Measurements from ENCODE around the gene UACA. TPM values are rescaled to one million over a fixed set of nuclear protein-coding genes. Genes with fewer than 3 reads are reported as not detected.
"Not testable (repeated sequence)": the region's sequence is repeated elsewhere in the genome, so short reads cannot be mapped to it uniquely, and the experiment has no call there.

UACA gene
- total RNA-seq, 2 experiments from 2014 or later, result 0.61 to 1.0 TPM

DNA sequence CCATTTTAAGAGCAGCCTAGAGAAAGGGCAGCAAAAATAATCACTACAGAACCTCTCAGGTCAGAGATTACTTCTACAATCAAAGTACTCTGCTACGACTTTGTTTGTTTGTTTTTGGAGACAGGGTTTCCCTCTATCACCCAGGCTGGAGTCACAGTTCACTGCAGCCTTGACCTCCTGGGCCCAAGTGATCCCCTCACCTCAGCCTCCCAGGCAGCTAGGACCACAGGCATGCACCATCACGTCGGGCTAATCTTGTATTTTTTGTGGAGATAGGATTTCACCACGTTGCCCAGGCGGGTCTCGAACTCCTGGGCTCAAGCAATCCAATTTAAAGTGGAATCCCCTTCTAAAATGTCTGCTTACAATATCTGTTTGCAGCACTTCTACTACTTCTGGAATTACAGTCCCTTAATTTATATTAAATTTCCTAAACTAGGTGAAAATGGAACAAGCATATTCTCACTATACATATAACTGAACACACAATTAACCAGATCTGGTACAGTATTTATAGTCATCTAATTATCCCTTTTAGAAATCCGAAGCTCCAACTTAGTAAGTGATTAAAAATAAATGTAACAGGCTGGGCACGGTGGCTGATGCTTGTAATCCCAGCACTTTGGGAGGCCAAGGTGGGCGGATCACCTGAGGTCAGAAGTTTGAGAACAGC, 4.4 kb downstream of the UACA start:
- CTCF ChIA-PET, result no interaction called here
- H3K36me3 Mint-ChIP-seq, result peaks cover 3% of the 10 kb centered on the region
- ATAC-seq (no peak), DNase-seq (no peak)
- peaks cover 59% of the 10 kb centered on the region for H3K27me3 Mint-ChIP-seq
- no peak overlapping the region for H3K27ac Mint-ChIP-seq
- H3K4me1 Mint-ChIP-seq, result peaks cover 7% of the 10 kb centered on the region
- no peak overlapping the region for H3K4me3 Mint-ChIP-seq
- H3K9me3 Mint-ChIP-seq (ENCODE audit: low read depth), result no peaks in the 10 kb centered on the region

GRCh38 chr15:70757627-70758026, 5.7 kb downstream of the UACA start:
- ATAC-seq, result no peak
- CTCF ChIA-PET, result no interaction called here
- no peak overlapping the region for H3K4me3 Mint-ChIP-seq
- DNase-seq, result no peak
- no peaks in the 10 kb centered on the region for H3K36me3 Mint-ChIP-seq
- H3K27me3 Mint-ChIP-seq, result peaks cover 57% of the 10 kb centered on the region
- H3K27ac Mint-ChIP-seq, result no peak overlapping the region
- H3K9me3 Mint-ChIP-seq (ENCODE audit: low read depth), result no peaks in the 10 kb centered on the region
- peaks cover 4% of the 10 kb centered on the region for H3K4me1 Mint-ChIP-seq

GRCh38 chr15:70754862-70755261, 8.5 kb downstream of the UACA start:
- CTCF ChIA-PET, result interaction anchor here (0.6 kb wide), 1 partner anchor 1278 kb away, joined by 4 read pairs; no protein-coding TSS in a partner anchor
- Mint-ChIP-seq H3K4me1 (peaks cover 2% of the 10 kb centered on the region), H3K9me3 (ENCODE audit: low read depth) (no peaks in the 10 kb centered on the region), H3K27me3 (peaks cover 42% of the 10 kb centered on the region), H3K36me3 (no peaks in the 10 kb centered on the region), H3K27ac (no peak overlapping the region), H3K4me3 (no peak overlapping the region)
- ATAC-seq, result no peak
- no peak for DNase-seq

GRCh38 chr15:70753101-70753829, 10.1 kb downstream of the UACA start:
- H3K27me3 Mint-ChIP-seq, result peaks cover 29% of the 10 kb centered on the region
- H3K27ac Mint-ChIP-seq, result no peak overlapping the region
- H3K4me1 Mint-ChIP-seq, result peaks cover 2% of the 10 kb centered on the region
- CTCF ChIA-PET, result interaction anchor here (0.8 kb wide), 1 partner anchor 86 kb away, joined by 3 read pairs; no protein-coding TSS in a partner anchor
- H3K36me3 Mint-ChIP-seq, result no peaks in the 10 kb centered on the region
- H3K4me3 Mint-ChIP-seq, result no peak overlapping the region
- DNase-seq, result no peak
- no peak for ATAC-seq
- no peaks in the 10 kb centered on the region for H3K9me3 Mint-ChIP-seq (ENCODE audit: low read depth)

- CTCF ChIA-PET, result interaction anchor here (0.8 kb wide), 1 partner anchor 85 kb away, joined by 3 read pairs; no protein-coding TSS in a partner anchor
- Mint-ChIP-seq H3K27me3 (peaks cover 18% of the 10 kb centered on the region), H3K36me3 (no peaks in the 10 kb centered on the region), H3K27ac (no peak overlapping the region), H3K4me3 (no peak overlapping the region), H3K9me3 (ENCODE audit: low read depth) (no peaks in the 10 kb centered on the region), H3K4me1 (peaks cover 2% of the 10 kb centered on the region)
- DNase-seq (no peak), ATAC-seq (no peak)
Measured at GRCh38 chr15:70752193-70752635, 11.1 kb downstream of the UACA start.

- no peak for ATAC-seq
- Mint-ChIP-seq H3K4me1 (peaks cover 2% of the 10 kb centered on the region), H3K27ac (no peak overlapping the region), H3K9me3 (ENCODE audit: low read depth) (no peaks in the 10 kb centered on the region), H3K27me3 (peaks cover 25% of the 10 kb centered on the region), H3K4me3 (no peak overlapping the region), H3K36me3 (no peaks in the 10 kb centered on the region)
- no peak for DNase-seq
- CTCF ChIA-PET, result interaction anchor here (1.4 kb wide), 1 partner anchor 28 kb away, joined by 3 read pairs; no protein-coding TSS in a partner anchor
Measured at GRCh38 chr15:70750203-70750869, 13.0 kb downstream of the UACA start.

- CTCF ChIA-PET, result interaction anchor here (0.9 to 1.8 kb wide), 2 partner anchors 26 to 63 kb away, joined by 4 to 6 read pairs; no protein-coding TSS in a partner anchor
- H3K4me1 Mint-ChIP-seq, result peaks cover 2% of the 10 kb centered on the region
- H3K4me3 Mint-ChIP-seq, result no peak overlapping the region
- no peak for ATAC-seq
- H3K27me3 Mint-ChIP-seq, result peaks cover 27% of the 10 kb centered on the region
- DNase-seq, result no peak
- H3K36me3 Mint-ChIP-seq, result no peaks in the 10 kb centered on the region
- H3K27ac Mint-ChIP-seq, result no peak overlapping the region
- H3K9me3 Mint-ChIP-seq (ENCODE audit: low read depth), result no peaks in the 10 kb centered on the region
Measured at GRCh38 chr15:70748281-70748747, 15.0 kb downstream of the UACA start.

GRCh38 chr15:70746598-70746997, 16.8 kb downstream of the UACA start:
- H3K4me1 Mint-ChIP-seq; H3K27ac Mint-ChIP-seq; ATAC-seq; H3K4me3 Mint-ChIP-seq; H3K36me3 Mint-ChIP-seq; H3K9me3 Mint-ChIP-seq (ENCODE audit: low read depth); DNase-seq; CTCF ChIA-PET: not testable (repeated sequence)
- peaks cover 30% of the 10 kb centered on the region for H3K27me3 Mint-ChIP-seq

DNA sequence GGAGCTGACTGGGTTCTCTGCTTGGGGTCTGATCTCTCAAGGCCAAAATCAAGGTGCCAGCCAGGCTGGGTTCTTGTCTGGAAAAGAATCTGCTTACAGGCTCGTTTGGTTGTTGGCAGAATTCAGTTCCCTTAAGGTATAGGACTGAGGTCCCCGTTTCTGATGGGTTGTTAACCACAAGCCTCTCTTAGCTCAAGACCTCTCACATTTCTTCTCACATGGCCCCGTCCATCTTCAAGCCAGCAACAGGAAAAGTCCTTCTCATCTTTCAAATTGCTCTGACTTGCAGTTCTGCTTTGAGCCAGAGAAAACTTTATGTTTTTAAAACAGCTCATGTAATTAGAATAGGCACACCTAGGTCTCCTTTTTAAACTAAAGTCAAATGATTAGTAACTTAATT, 20.4 kb downstream of the UACA start:
- H3K4me1 Mint-ChIP-seq, result no peaks in the 10 kb centered on the region
- no peaks in the 10 kb centered on the region for H3K9me3 Mint-ChIP-seq (ENCODE audit: low read depth)
- peaks cover 33% of the 10 kb centered on the region for H3K27me3 Mint-ChIP-seq
- no peak overlapping the region for H3K4me3 Mint-ChIP-seq
- DNase-seq, result no peak
- H3K27ac Mint-ChIP-seq, result no peak overlapping the region
- ATAC-seq, result no peak
- CTCF ChIA-PET, result no interaction called here
- H3K36me3 Mint-ChIP-seq, result no peaks in the 10 kb centered on the region

DNA sequence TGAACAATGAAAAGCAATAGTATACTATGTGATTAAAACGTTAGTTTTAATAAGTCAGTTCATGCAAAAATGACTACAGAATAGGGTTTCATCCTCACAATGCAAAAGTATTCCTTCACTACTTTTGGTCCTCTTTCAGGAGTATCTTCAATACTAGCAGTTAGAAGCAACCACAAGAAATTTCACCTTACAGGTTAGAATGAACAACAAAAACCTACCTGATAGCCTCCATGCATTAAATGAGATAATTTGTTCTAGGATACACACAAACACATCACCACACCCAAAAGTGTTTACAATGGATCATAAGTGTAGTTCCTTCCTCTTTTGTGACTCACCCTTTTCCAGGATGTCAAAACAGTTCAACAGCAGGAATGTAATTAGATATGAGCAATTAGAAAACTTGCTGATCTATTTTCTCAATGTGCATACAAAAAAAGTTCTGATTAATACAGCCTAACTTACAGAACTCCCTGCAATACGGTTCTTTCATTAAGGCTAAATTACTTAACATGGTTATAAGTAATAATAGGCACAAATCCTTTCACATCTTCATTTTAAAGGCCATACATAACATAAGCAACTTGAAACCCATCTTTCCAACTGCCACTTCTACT, 21.6 kb downstream of the UACA start:
- CTCF ChIA-PET, result no interaction called here
- Mint-ChIP-seq H3K9me3 (ENCODE audit: low read depth) (no peaks in the 10 kb centered on the region), H3K27me3 (peaks cover 33% of the 10 kb centered on the region), H3K27ac (no peak overlapping the region), H3K36me3 (no peaks in the 10 kb centered on the region), H3K4me3 (no peak overlapping the region), H3K4me1 (no peaks in the 10 kb centered on the region)
- ATAC-seq (no peak), DNase-seq (no peak)

DNA sequence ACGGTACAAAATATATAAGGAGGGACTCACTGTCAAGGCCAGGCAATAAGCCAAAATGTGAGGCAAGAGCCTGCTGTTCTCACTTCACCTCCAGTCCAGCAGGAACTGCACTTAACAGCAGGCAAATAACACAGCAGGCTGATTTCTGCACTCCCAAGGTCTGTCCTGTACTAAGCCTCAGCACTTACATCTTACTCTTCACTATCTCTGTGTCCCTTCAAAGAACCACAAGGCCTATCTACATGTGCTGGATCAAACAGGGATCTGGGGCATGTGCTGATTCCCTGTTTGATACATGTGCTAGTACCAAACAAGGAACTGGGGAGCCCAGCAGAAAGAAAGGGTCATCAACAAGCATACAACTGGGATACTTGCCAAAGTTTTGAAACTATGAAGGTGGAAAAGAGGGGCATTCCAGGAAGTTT, 22.2 kb downstream of the UACA start:
- no peaks in the 10 kb centered on the region for H3K9me3 Mint-ChIP-seq (ENCODE audit: low read depth)
- no peak overlapping the region for H3K27ac Mint-ChIP-seq
- no peaks in the 10 kb centered on the region for H3K4me1 Mint-ChIP-seq
- no peaks in the 10 kb centered on the region for H3K36me3 Mint-ChIP-seq
- CTCF ChIA-PET, result no interaction called here
- DNase-seq (no peak), ATAC-seq (no peak)
- H3K27me3 Mint-ChIP-seq, result peaks cover 27% of the 10 kb centered on the region
- H3K4me3 Mint-ChIP-seq, result no peak overlapping the region

DNA sequence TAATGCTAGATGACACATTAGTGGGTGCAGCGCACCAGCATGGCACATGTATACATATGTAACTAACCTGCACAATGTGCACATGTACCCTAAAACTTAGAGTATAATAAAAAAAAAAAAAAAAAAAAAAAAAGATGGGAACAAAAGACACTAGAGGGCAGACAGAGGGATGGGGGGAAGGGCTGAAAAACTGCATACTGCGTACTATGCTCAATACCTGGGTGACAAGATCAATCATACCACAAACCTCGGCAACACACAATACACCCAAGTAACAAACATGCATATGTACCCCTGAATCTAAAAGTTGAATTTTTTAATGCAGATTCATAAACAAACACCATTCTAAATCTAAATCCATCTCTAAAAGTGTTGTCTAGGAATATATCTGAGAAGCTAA, 28.3 kb downstream of the UACA start:
- H3K4me3 Mint-ChIP-seq; H3K36me3 Mint-ChIP-seq; CTCF ChIA-PET; H3K9me3 Mint-ChIP-seq (ENCODE audit: low read depth); ATAC-seq; H3K4me1 Mint-ChIP-seq; DNase-seq; H3K27me3 Mint-ChIP-seq; H3K27ac Mint-ChIP-seq: not testable (repeated sequence)

- DNase-seq (no peak), ATAC-seq (no peak)
- Mint-ChIP-seq H3K27me3 (peaks cover 20% of the 10 kb centered on the region), H3K9me3 (ENCODE audit: low read depth) (no peaks in the 10 kb centered on the region), H3K4me1 (no peaks in the 10 kb centered on the region), H3K27ac (no peak overlapping the region), H3K4me3 (no peak overlapping the region), H3K36me3 (no peaks in the 10 kb centered on the region)
- CTCF ChIA-PET, result no interaction called here
Measured at GRCh38 chr15:70729164-70729563, 34.2 kb downstream of the UACA start.
